Measurements from ENCODE around the gene C1S. TPM values are rescaled to one million over a fixed set of nuclear protein-coding genes. Genes with fewer than 3 reads are reported as not detected.
"Not testable (repeated sequence)": the region's sequence is repeated elsewhere in the genome, so short reads cannot be mapped to it uniquely, and the experiment has no call there.

C1S gene
- total and polyA plus RNA-seq, 8 donors, result 61.6 to 404 (median 174) TPM

DNA sequence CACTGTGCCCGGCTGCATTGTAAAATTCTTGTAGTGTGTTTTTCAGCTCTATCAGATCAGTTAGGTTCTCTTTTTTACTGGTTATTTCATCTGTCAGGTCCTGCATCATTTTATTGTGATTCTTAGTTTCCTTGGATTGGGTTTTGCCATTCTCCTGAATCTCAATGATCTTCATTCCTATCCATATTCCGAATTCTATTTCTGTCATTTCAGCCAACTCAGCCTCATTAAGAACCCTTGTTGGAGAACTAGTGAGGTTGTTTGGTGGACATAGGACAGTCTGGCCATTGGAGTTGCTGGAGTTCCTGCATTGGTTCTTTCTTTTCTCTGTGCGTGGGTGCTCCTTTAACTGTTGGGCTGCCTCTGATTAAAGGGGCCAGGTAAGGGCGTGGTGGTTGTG lies 5.6 kb upstream of the C1S start:
- no peaks in the 10 kb centered on the region for H3K36me3 ChIP-seq
- DNase-seq, result no peak
- intact Hi-C loops (cut with DNase I; ENCODE audit: low total_unique reads), result no loop called here
- no peaks in the 10 kb centered on the region for H3K27me3 ChIP-seq
- H3K4me1 ChIP-seq, result peaks cover 0 to 21% (median 2%) of the 10 kb centered on the region in 4 donors
- H3K4me3 ChIP-seq, result no peak overlapping the region
- H3K9me3 ChIP-seq, result no peaks in the 10 kb centered on the region
- no peak overlapping the region for H3K27ac ChIP-seq
- no peak for TF ChIP-seq POLR2A (IDR thresholded peaks at IDR 0.05)
- no peak for TF ChIP-seq EP300 (IDR thresholded peaks at IDR 0.05)
- TF ChIP-seq, protein P1, sequence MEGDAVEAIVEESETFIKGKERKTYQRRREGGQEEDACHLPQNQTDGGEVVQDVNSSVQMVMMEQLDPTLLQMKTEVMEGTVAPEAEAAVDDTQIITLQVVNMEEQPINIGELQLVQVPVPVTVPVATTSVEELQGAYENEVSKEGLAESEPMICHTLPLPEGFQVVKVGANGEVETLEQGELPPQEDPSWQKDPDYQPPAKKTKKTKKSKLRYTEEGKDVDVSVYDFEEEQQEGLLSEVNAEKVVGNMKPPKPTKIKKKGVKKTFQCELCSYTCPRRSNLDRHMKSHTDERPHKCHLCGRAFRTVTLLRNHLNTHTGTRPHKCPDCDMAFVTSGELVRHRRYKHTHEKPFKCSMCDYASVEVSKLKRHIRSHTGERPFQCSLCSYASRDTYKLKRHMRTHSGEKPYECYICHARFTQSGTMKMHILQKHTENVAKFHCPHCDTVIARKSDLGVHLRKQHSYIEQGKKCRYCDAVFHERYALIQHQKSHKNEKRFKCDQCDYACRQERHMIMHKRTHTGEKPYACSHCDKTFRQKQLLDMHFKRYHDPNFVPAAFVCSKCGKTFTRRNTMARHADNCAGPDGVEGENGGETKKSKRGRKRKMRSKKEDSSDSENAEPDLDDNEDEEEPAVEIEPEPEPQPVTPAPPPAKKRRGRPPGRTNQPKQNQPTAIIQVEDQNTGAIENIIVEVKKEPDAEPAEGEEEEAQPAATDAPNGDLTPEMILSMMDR (IDR thresholded peaks at IDR 0.05), result no peak
- TF ChIP-seq POLR2AphosphoS5 (IDR thresholded peaks at IDR 0.05), result no peak
- WGBS, 5 donors, result 67 to 86% (median 81%) methylated on average over 4 of the region's 4 CpGs

DNA sequence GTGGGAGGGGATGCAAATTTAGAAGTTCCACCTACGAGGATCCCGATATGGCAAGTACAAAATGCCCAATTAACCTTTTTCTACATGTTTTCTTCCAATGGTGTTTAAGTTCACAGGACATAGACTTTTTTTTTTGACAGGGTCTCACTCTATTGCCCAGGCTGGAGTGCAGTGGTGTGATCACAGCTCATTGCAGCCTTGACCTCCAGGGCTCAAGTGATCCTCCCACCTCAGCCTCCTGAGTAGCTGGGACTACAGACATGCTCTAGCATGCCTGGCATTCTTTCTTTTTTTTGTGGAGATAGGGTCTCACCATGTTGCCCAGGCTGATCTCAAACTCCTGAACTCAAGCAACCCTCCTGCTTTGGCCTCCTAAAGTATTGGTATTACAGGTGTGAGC lies 4.8 kb upstream of the C1S start:
- H3K4me1 ChIP-seq, result peaks cover 0 to 24% (median 6%) of the 10 kb centered on the region in 4 donors
- H3K27me3 ChIP-seq; H3K36me3 ChIP-seq; DNase-seq; H3K9me3 ChIP-seq; intact Hi-C loops (cut with DNase I; ENCODE audit: low total_unique reads); H3K27ac ChIP-seq; H3K4me3 ChIP-seq: not testable (repeated sequence)
- 93 to 100% (median 96%) methylated on average over 2 of the region's 2 CpGs for WGBS, 5 donors

DNA sequence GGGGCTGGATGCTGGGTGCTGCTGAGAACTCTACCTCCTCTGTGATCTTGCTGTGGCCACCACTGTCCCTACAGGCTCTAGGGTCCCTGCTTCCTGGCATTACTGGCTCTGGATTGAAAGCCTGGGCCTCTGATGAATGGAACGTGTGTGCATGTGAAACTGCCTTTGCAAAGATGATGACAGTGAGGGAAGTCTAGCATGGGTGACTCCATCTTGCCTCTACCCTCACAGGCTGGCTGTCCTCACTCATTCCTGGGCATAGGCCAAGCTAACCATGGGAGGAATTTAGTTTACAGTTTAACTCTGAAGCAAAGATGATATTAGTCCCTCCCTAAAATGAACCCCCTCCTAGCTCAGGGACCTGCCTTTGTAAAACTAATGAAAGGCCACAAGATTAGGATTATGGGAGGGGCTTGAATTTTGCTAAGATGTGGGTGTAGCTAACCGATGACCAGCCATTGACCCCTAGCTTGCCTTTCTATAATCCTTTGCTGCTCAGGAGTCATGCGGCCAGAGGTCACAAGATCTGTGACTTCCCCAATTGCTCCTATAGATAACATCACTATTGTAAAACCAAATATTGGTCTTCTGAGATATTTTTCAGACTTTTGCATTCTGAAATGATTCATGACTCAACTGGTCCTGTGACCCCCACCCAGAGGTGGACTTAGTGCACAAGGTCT lies 2.2 kb upstream of the C1S start:
- Histone ChIP-seq H3K27me3 (no peaks in the 10 kb centered on the region), H3K27ac (no peak overlapping the region), H3K36me3 (peaks cover 0 to 7% (median 1%) of the 10 kb centered on the region in 4 donors), H3K4me1 (peaks cover 0 to 47% (median 15%) of the 10 kb centered on the region in 4 donors), H3K9me3 (no peaks in the 10 kb centered on the region), H3K4me3 (no peak overlapping the region)
- no peak for DNase-seq
- intact Hi-C loops (cut with DNase I; ENCODE audit: low total_unique reads), result no loop called here
- TF ChIP-seq POLR2AphosphoS5 (IDR thresholded peaks at IDR 0.05) (no peak), POLR2A (IDR thresholded peaks at IDR 0.05) (no peak), EP300 (IDR thresholded peaks at IDR 0.05) (no peak)
- TF ChIP-seq, protein P1 (IDR thresholded peaks at IDR 0.05), result no peak
- WGBS, 5 donors, result 61 to 78% (median 66%) methylated on average over 3 of the region's 3 CpGs

DNA sequence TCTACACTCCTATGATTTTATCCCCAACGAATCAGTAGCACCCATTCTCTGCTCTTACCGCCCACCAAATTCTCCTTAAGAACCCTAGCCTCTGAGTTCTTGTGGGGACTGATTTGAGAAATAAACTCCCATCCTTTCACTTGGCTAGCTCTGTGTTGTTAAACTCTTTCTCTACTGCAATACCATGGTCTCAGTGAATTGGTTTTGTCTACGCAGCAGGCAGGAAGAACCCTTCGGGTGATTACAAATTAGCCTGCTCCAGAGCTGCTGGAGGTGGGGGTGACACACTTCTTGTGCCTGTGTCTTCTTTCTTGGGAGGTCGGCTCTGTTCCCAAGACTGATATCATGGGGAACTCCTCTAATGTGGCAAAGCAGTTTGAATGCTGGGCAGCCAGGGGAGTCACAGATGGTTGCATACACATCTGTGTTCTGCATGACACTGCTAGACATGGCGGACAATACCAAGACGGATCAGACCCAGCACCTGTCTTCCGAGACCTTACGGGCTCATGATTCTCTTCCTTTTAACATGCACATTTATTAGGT lies 1.6 kb upstream of the C1S start:
- Histone ChIP-seq H3K27ac (peak overlapping the region in 1 of 5 donors; percentile 16), H3K4me3 (no peak overlapping the region), H3K4me1 (peaks cover 0 to 53% (median 15%) of the 10 kb centered on the region in 4 donors), H3K36me3 (peaks cover 0 to 10% (median 4%) of the 10 kb centered on the region in 4 donors), H3K9me3 (no peaks in the 10 kb centered on the region), H3K27me3 (no peaks in the 10 kb centered on the region)
- WGBS, 5 donors, result 89 to 93% (median 93%) methylated on average over 9 of the region's 9 CpGs
- TF ChIP-seq EP300 (IDR thresholded peaks at IDR 0.05) (no peak), POLR2AphosphoS5 (IDR thresholded peaks at IDR 0.05) (no peak), POLR2A (IDR thresholded peaks at IDR 0.05) (no peak)
- TF ChIP-seq, protein P1 (IDR thresholded peaks at IDR 0.05), result no peak
- DNase-seq, result no peak
- intact Hi-C loops (cut with DNase I; ENCODE audit: low total_unique reads), result no loop called here

DNA sequence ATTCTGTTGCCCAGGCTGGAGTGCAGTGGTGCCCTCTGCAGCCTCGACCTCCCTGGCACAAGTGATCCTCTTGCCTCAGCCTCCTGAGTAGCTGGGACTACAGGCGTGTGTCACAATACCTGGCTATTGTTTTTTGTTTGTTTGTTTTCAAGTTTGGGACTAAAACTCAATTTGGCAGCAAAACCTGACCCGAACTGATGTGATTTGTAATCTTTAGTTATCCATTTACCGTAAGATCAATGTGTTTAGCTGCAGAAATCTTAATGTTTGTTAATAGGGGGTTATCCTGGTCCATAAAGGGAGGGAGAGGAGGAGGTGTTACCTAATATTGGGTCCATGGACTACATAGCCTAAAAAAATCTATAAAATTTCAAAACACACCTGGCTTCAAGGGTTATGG lies 738 bp upstream of the C1S start:
- Histone ChIP-seq H3K27ac (peak overlapping the region in 4 of 5 donors; percentile 66 to 84 (median 74)), H3K36me3 (peaks cover 0 to 15% (median 5%) of the 10 kb centered on the region in 4 donors), H3K27me3 (no peaks in the 10 kb centered on the region), H3K4me1 (peaks cover 0 to 61% (median 15%) of the 10 kb centered on the region in 4 donors), H3K9me3 (no peaks in the 10 kb centered on the region), H3K4me3 (no peak overlapping the region)
- intact Hi-C loops (cut with DNase I; ENCODE audit: low total_unique reads), result no loop called here
- 75 to 89% (median 82%) methylated on average over 4 of the region's 4 CpGs for WGBS, 5 donors
- TF ChIP-seq POLR2A (IDR thresholded peaks at IDR 0.05), result no peak
- no peak for TF ChIP-seq POLR2AphosphoS5 (IDR thresholded peaks at IDR 0.05)
- TF ChIP-seq, protein P1 (IDR thresholded peaks at IDR 0.05), result no peak
- TF ChIP-seq EP300 (IDR thresholded peaks at IDR 0.05), result no peak
- no peak for DNase-seq

Measured in stomach (tissue), 9 donors.